ENCODE measurements around the gene PSKH1.
A peak's percentile ranks its signal among the peaks of the same experiment; 100 is the strongest.

GRCh38 chr16:67872631-67873434, 20.2 kb upstream of the PSKH1 start, which contains the start of gene EDC4:
- TF ChIP-seq GABPA (IDR thresholded peaks at IDR 0.05; ENCODE audit: low read depth) (peak; percentile 97), CTCF (IDR thresholded peaks at IDR 0.05; ENCODE audit: insufficient read depth, low read length) (no peak)

Measured in HL-60 (cell line).